H9 (cell line): Measurements from ENCODE around the gene MCF2L. TPM values are rescaled to one million over a fixed set of nuclear protein-coding genes. Genes with fewer than 3 reads are reported as not detected.

Experiments
- DNase-seq: peaks from one replicate; pipeline ENCODE4 v3.0.0-alpha.2; 2017
- H2AFZ ChIP-seq: one replicate; pipeline ENCODE4 v1.6.1; 2013; ENCODE audit warnings: mild to moderate bottlenecking, low read length, control low read depth, moderate library complexity
- H2AK5ac ChIP-seq: 2 replicates; pipeline ENCODE4 v1.6.1; 2013; ENCODE audit warnings: low read length, control low read depth, mixed read lengths; ENCODE audit not compliant: insufficient read length
- H2BK120ac ChIP-seq: one replicate; pipeline ENCODE4 v1.6.1; 2013; ENCODE audit warnings: low read depth, mild to moderate bottlenecking, low read length, control low read depth, inconsistent platforms; ENCODE audit not compliant: poor library complexity, severe bottlenecking
- H2BK12ac ChIP-seq: 2 replicates; pipeline ENCODE4 v1.6.1; 2013; ENCODE audit warnings: low read length, control low read depth, mixed read lengths, low read depth; ENCODE audit not compliant: insufficient read length
- H2BK15ac ChIP-seq: 2 replicates; pipeline ENCODE4 v1.6.1; 2013; ENCODE audit warnings: low read depth, low read length, control low read depth
- H2BK20ac ChIP-seq: one replicate; pipeline ENCODE4 v1.6.1; 2013; ENCODE audit warnings: low read depth, mild to moderate bottlenecking, low read length, control low read depth, inconsistent platforms; ENCODE audit not compliant: poor library complexity, severe bottlenecking
- H2BK5ac ChIP-seq: 2 replicates; pipeline ENCODE4 v1.6.1; 2013; ENCODE audit warnings: low read length, control low read depth, mixed read lengths; ENCODE audit not compliant: insufficient read length
- H3K14ac ChIP-seq: 2 replicates; pipeline ENCODE4 v1.6.1; 2013; ENCODE audit warnings: low read length, control low read depth; ENCODE audit not compliant: insufficient read depth
- H3K18ac ChIP-seq: 2 replicates; pipeline ENCODE4 v1.6.1; 2013; ENCODE audit warnings: low read depth, mild to moderate bottlenecking, mixed read lengths, low read length, control low read depth; ENCODE audit not compliant: insufficient read length
- H3K23ac ChIP-seq: 2 replicates; pipeline ENCODE4 v1.6.1; 2013; ENCODE audit warnings: low read length, control low read depth, mixed read lengths, low read depth; ENCODE audit not compliant: insufficient read length
- H3K23me2 ChIP-seq: 2 replicates; pipeline ENCODE4 v1.6.1; 2013; ENCODE audit warnings: low read depth, mild to moderate bottlenecking, mixed read lengths, low read length, control low read depth; ENCODE audit not compliant: insufficient read length, poor library complexity, severe bottlenecking
- H3K27ac ChIP-seq: 2 replicates; pipeline ENCODE4 v1.5.1; 2013; ENCODE audit warnings: low read length, control low read depth, mixed read lengths, low read depth; ENCODE audit not compliant: insufficient read length
- H3K27me3 ChIP-seq: 2 replicates; pipeline ENCODE4 v1.6.1; 2013; ENCODE audit warnings: low read length, control low read depth, inconsistent platforms; ENCODE audit not compliant: insufficient read depth
- H3K4ac ChIP-seq: 2 replicates; pipeline ENCODE4 v1.6.1; 2013; ENCODE audit warnings: low read depth, mild to moderate bottlenecking, control low read depth, inconsistent platforms, low read length, moderate library complexity
- H3K4me1 ChIP-seq: 2 replicates; pipeline ENCODE4 v1.6.1; 2013; ENCODE audit warnings: low read length, control low read depth, inconsistent platforms; ENCODE audit not compliant: insufficient read depth
- H3K4me2 ChIP-seq: 2 replicates; pipeline ENCODE4 v1.6.1; 2013; ENCODE audit warnings: low read length, control low read depth, mixed read lengths; ENCODE audit not compliant: insufficient read length, insufficient read depth
- H3K56ac ChIP-seq: 2 replicates; pipeline ENCODE4 v1.6.1; 2013; ENCODE audit warnings: low read depth, mild to moderate bottlenecking, mixed read lengths, low read length, control low read depth; ENCODE audit not compliant: insufficient read length
- H3K79me1 ChIP-seq: 2 replicates; pipeline ENCODE4 v1.6.1; 2013; ENCODE audit warnings: low read depth, mild to moderate bottlenecking, moderate library complexity, low read length, control low read depth, inconsistent platforms; ENCODE audit not compliant: insufficient read depth, poor library complexity, severe bottlenecking
- H3K79me2 ChIP-seq: 2 replicates; pipeline ENCODE4 v1.6.1; 2013; ENCODE audit warnings: low read length, control low read depth, inconsistent platforms; ENCODE audit not compliant: insufficient read depth
- H3K9ac ChIP-seq: 2 replicates; pipeline ENCODE4 v1.6.1; 2013; ENCODE audit warnings: low read length, control low read depth, mixed read lengths; ENCODE audit not compliant: insufficient read length; ENCODE audit errors: extremely low read depth
- H3K9me3 ChIP-seq: one replicate; pipeline ENCODE4 v1.6.1; 2013; ENCODE audit warnings: low read depth, low read length, inconsistent platforms; ENCODE audit not compliant: control insufficient read depth
- H3T11ph ChIP-seq: one replicate; pipeline ENCODE4 v1.6.1; 2013; ENCODE audit warnings: mild to moderate bottlenecking, low read length, control low read depth, inconsistent platforms
- H4K20me1 ChIP-seq: one replicate; pipeline ENCODE4 v1.6.1; 2013; ENCODE audit not compliant: control insufficient read depth, insufficient read length, insufficient read depth
- H4K5ac ChIP-seq: 2 replicates; pipeline ENCODE4 v1.6.1; 2013; ENCODE audit warnings: low read depth, mild to moderate bottlenecking, mixed read lengths, low read length, control low read depth; ENCODE audit not compliant: insufficient read length
- H4K8ac ChIP-seq: replicated peaks from 2 replicates; pipeline ENCODE4 v1.6.1; 2013; ENCODE audit warnings: low read length, control low read depth, mixed read lengths, low read depth; ENCODE audit not compliant: insufficient read length
- H4K91ac ChIP-seq: 2 replicates; pipeline ENCODE4 v1.6.1; 2013; ENCODE audit warnings: low read depth, mild to moderate bottlenecking, moderate library complexity, mixed read lengths, low read length, control low read depth; ENCODE audit not compliant: insufficient read length
- H3K27ac Mint-ChIP-seq, 3 experiments: 2 replicates in 2 of 3; 3 replicates in 1 of 3; pipeline ENCODE4 v1.8.0; 2020 to 2021; ENCODE audit warnings: mixed read lengths in 3 of 3, mild to moderate bottlenecking in 1 of 3, moderate library complexity in 1 of 3
- H3K27me3 Mint-ChIP-seq: 2 replicates; pipeline ENCODE4 v1.8.0; 2021; ENCODE audit warnings: low read depth, mild to moderate bottlenecking, moderate library complexity, mixed read lengths
- H3K36me3 Mint-ChIP-seq, 3 experiments: 2 replicates in 2 of 3; 3 replicates in 1 of 3; pipeline ENCODE4 v1.8.0; 2020 to 2021; ENCODE audit warnings: low read depth in 3 of 3, mixed read lengths in 3 of 3; ENCODE audit not compliant: insufficient read depth in 1 of 3
- H3K4me1 Mint-ChIP-seq, 2 experiments: 2 replicates each; pipeline ENCODE4 v1.8.0; 2020; ENCODE audit warnings: mixed read lengths in 2 of 2
- H3K4me3 Mint-ChIP-seq, 2 experiments: 2 replicates in 1 of 2; 3 replicates in 1 of 2; pipeline ENCODE4 v1.8.0; 2020 to 2021; ENCODE audit warnings: mild to moderate bottlenecking in 2 of 2, mixed read lengths in 2 of 2, moderate library complexity in 1 of 2
- H3K9me3 Mint-ChIP-seq, 2 experiments: 2 replicates in 1 of 2; 3 replicates in 1 of 2; pipeline ENCODE4 v1.8.0; 2020; ENCODE audit warnings: mild to moderate bottlenecking in 2 of 2, mixed read lengths in 2 of 2, moderate library complexity in 1 of 2
- WGBS: extraction: QIAGEN DNeasy Blood & Tissue Kit; methylation state at CpG from one replicate; pipeline ENCODE4 v1.1.7; 2013; ENCODE audit warnings: missing lambda C conversion rate, low lambda C conversion rate, mixed read lengths; ENCODE audit not compliant: insufficient read length; ENCODE audit errors: extremely low coverage; 5-methylcytosine and 5-hydroxymethylcytosine counted together
- total RNA-seq: library from RNA; stranded (reverse); gene quantifications from 2 replicates; pipeline ENCODE4 v1.2.1, GENCODE V29; 2021
- TF ChIP-seq, protein P1 (sequence below): fragments of 200-600 bp; sonication (generic); conservative IDR thresholded peaks from 3 replicates; pipeline ENCODE4 v1.8.0; 2021; ENCODE audit warnings: antibody characterized with exemption, mild to moderate bottlenecking

Gene MCF2L
- total RNA-seq, 1 experiment from 2014 or later: 18.5 TPM

DNA sequence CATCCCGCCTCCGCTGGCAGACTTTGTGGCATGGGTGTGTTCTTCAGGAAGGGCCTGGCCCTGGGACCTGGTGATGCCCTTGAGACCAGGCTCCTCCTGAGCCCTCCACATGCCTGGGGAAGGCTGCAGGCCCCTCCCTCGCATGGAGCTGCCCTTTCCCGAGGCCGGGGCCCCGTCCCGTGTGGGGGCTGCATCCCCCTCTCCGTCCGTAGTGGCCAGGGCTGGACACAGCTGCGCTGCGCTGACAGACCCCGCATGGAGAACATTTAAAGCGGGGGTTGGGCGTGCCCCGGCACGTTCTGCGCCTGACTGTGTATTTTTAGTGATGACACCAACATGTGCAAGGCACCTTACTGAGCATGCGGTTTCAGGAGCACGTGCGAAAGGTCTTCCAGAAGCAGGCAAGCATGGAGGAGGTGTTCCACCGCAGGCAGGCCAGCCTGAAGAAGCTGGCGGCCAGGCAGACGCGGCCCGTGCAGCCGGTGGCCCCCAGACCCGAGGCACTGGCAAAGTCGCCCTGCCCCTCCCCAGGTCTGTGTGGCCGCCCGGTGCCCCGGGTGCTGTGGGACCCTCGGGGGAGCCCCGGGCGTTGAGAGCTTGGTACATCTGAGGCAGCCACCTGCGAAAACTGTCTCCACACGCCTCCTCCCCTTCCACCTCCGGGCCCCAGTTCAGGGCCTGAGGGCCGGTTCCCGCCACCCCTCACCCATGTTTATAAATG, 107.8 kb downstream of the MCF2L start:
- no peaks in the 10 kb centered on the region for H3K9me3 ChIP-seq
- H2BK15ac ChIP-seq: no peak overlapping the region
- H3K79me2 ChIP-seq: no peaks in the 10 kb centered on the region
- no peak overlapping the region for H3K18ac ChIP-seq
- no peak overlapping the region for H4K91ac ChIP-seq
- H3K56ac ChIP-seq: no peak overlapping the region
- no peak overlapping the region for H2AFZ ChIP-seq
- H3K23ac ChIP-seq: no peak overlapping the region
- Mint-ChIP-seq H3K9me3 (peaks cover 0 to 4% of the 10 kb centered on the region in 2 experiments; a peak in 2 of 5 replicates), H3K4me3 (no peak overlapping the region), H3K36me3 (peaks cover 10 to 15% (median 13%) of the 10 kb centered on the region in 3 experiments; a peak in 5 of 7 replicates), H3K4me1 (no peaks in the 10 kb centered on the region), H3K27ac (peak overlapping the region in 2 of 3 experiments; percentile 30 to 90; a peak in 1 of 7 replicates), H3K27me3 (no peaks in the 10 kb centered on the region)
- no peaks in the 10 kb centered on the region for H3K23me2 ChIP-seq
- H3K79me1 ChIP-seq: no peaks in the 10 kb centered on the region
- no peak overlapping the region for H3K4ac ChIP-seq
- no peak overlapping the region for H4K5ac ChIP-seq
- no peak overlapping the region for H2BK12ac ChIP-seq
- H3K4me2 ChIP-seq: no peak overlapping the region
- H3K9ac ChIP-seq: no peak overlapping the region
- no peak overlapping the region for H2BK20ac ChIP-seq
- TF ChIP-seq, protein P1, sequence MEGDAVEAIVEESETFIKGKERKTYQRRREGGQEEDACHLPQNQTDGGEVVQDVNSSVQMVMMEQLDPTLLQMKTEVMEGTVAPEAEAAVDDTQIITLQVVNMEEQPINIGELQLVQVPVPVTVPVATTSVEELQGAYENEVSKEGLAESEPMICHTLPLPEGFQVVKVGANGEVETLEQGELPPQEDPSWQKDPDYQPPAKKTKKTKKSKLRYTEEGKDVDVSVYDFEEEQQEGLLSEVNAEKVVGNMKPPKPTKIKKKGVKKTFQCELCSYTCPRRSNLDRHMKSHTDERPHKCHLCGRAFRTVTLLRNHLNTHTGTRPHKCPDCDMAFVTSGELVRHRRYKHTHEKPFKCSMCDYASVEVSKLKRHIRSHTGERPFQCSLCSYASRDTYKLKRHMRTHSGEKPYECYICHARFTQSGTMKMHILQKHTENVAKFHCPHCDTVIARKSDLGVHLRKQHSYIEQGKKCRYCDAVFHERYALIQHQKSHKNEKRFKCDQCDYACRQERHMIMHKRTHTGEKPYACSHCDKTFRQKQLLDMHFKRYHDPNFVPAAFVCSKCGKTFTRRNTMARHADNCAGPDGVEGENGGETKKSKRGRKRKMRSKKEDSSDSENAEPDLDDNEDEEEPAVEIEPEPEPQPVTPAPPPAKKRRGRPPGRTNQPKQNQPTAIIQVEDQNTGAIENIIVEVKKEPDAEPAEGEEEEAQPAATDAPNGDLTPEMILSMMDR: no peak
- H4K20me1 ChIP-seq: no peaks in the 10 kb centered on the region
- H3K27me3 ChIP-seq: no peaks in the 10 kb centered on the region
- no peak overlapping the region for H2AK5ac ChIP-seq
- no peak overlapping the region for H2BK120ac ChIP-seq
- H3K14ac ChIP-seq: no peak overlapping the region; the same call in 1 of the 2 replicates
- WGBS: no CpG with 5 or more reads among the region's 39 CpGs
- H4K8ac ChIP-seq: no peak overlapping the region
- no peak overlapping the region for H3K27ac ChIP-seq
- no peak overlapping the region for H3T11ph ChIP-seq
- DNase-seq: no peak
- no peak overlapping the region for H2BK5ac ChIP-seq
- H3K4me1 ChIP-seq: no peaks in the 10 kb centered on the region
